HG03442 (cell line): ENCODE measurements around the gene PCDHA4.

Source experiments
- ATAC-seq: cut with Tn5 transposase; IDR thresholded peaks from one replicate; pipeline ENCODE4 v1.9.1; 2021; ENCODE audit warnings: mild to moderate bottlenecking, moderate library complexity; ENCODE audit not compliant: unreplicated experiment

The PCDHA4 gene

DNA sequence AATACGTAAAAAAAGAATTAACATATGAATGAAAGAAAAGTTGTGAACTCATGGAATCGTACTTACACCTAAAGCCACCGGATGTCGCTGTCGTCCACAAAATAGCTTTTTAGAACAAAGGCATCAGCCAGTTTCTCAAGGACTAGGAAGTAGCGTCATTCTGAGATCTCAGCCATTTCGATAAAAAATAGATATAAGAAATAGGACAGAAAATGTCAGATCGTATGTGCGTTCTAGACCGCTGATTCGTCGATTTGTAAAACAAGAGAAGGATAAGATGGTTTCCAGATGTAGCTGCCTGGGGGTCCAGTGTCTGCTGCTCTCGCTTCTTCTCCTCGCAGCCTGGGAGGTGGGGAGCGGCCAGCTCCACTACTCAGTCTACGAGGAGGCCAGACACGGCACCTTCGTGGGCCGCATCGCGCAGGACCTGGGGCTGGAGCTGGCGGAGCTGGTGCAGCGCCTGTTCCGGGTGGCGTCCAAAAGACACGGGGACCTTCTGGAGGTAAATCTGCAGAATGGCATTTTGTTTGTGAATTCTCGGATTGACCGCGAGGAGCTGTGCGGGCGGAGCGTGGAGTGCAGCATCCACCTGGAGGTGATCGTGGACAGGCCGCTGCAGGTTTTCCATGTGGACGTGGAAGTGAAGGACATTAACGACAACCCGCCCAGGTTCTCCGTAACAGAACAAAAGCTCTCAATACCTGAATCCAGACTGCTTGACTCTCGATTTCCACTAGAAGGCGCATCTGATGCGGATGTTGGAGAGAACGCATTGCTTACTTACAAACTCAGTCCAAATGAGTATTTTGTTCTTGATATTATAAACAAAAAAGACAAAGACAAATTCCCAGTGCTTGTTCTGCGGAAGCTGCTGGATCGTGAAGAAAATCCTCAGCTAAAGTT, 49.2 kb downstream of the PCDHA4 start, which contains the start of gene PCDHA10:
TSS of gene PCDHA10 (plus strand) at position 126 of the 903 bp plus-strand sequence. CDS start at position 278, 152 bp downstream.
- no peak for ATAC-seq

DNA sequence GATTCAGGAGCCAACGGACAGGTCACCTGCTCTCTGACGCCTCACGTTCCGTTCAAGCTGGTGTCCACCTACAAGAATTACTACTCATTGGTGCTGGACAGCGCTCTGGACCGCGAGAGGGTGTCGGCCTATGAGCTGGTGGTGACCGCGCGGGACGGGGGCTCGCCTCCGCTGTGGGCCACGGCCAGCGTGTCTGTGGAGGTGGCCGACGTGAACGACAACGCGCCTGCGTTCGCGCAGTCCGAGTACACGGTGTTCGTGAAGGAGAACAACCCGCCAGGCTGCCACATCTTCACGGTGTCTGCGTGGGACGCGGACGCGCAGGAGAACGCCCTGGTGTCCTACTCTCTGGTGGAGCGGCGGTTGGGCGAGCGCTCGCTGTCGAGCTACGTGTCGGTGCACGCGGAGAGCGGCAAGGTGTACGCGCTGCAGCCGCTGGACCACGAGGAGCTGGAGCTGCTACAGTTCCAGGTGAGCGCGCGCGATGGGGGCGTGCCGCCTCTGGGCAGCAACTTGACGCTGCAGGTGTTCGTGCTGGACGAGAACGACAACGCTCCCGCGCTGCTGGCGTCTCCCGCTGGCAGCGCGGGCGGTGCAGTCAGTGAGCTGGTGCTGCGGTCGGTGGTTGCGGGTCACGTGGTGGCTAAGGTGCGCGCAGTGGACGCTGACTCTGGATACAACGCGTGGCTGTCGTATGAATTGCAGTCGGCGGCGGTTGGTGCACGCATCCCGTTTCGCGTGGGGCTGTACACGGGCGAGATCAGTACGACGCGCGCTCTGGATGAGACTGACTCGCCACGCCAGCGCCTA, 50.5 kb downstream of the PCDHA4 start:
- ATAC-seq: no peak

DNA sequence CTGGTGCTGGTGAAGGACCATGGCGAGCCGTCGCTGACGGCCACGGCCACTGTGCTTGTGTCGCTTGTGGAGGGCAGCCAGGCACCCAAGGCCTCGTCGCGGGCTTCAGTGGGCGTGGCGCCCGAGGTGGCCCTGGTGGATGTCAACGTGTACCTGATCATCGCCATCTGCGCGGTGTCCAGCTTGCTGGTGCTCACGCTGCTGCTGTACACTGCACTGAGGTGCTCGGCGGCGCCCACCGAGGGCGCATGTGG, 51.0 kb downstream of the PCDHA4 start:
- ATAC-seq: no peak

DNA sequence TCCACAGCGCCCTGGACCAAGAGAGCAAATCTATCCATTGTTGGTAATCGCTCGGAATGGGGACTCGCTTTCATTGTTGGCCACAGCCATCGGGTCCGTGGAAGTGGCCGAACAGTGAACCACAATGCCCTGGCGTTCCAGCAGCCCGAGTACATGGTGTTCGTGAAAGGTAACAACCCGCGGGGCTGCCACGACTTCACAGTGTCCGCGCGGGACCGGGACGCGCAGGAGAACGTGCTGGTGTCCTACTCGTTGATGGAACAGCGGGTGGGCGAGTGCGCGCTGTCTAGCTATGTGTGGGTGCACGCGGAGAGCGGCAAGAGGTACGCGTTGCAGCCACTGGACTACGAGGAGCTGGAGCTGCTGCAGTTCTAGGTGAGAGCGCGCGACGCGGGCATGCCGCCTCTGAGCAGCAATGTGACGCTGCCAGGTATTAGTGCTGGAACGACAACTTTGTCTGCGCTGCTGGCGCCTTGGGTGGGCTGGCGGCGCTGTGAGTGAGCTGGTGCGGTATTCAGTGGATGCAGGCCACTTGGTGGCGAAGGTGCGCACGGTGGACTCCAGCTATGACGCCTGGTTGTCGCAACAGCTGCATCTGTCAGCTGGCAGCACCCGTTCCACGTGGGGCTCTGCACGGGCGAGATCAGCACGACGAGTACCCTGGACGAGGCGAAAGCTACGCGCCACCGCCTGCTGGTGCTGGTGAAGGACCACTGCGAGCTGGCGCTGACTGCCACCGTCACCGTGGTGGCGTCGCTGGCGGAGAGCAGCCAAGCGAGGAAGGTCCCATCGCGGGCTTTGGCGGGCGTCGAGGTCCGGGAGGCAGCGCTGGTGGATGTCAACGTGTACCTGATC, 55.8 kb downstream of the PCDHA4 start:
- no peak for ATAC-seq
